Breast epithelium (tissue), 3 donors: Measurements from ENCODE around the gene MPP2.

Experiments used
- POLR2A ChIP-seq: fragments of 450-650 bp; IDR thresholded peaks from one replicate; pipeline ENCODE4 v1.6.1; 2016; ENCODE audit warnings: antibody characterized with exemption, mild to moderate bottlenecking, moderate library complexity
- POLR2AphosphoS5 ChIP-seq, 3 donors: sonication (generic); formaldehyde crosslinking; IDR thresholded peaks; one replicate each; pipeline ENCODE4 v1.6.1; 2017; ENCODE audit warnings: antibody characterized with exemption in 3 of 3
- TF ChIP-seq, protein P1 (sequence below), 3 donors: fragments of 450-650 bp; IDR thresholded peaks; one replicate each; pipeline ENCODE4 v1.5.1; 2016 to 2017; ENCODE audit warnings: antibody characterized with exemption in 3 of 3, mild to moderate bottlenecking in 3 of 3, moderate library complexity in 3 of 3

GRCh38 chr17:43830510-43831140, 76.7 kb downstream of the MPP2 start:
- TF ChIP-seq, protein P1, sequence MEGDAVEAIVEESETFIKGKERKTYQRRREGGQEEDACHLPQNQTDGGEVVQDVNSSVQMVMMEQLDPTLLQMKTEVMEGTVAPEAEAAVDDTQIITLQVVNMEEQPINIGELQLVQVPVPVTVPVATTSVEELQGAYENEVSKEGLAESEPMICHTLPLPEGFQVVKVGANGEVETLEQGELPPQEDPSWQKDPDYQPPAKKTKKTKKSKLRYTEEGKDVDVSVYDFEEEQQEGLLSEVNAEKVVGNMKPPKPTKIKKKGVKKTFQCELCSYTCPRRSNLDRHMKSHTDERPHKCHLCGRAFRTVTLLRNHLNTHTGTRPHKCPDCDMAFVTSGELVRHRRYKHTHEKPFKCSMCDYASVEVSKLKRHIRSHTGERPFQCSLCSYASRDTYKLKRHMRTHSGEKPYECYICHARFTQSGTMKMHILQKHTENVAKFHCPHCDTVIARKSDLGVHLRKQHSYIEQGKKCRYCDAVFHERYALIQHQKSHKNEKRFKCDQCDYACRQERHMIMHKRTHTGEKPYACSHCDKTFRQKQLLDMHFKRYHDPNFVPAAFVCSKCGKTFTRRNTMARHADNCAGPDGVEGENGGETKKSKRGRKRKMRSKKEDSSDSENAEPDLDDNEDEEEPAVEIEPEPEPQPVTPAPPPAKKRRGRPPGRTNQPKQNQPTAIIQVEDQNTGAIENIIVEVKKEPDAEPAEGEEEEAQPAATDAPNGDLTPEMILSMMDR (IDR thresholded peaks at IDR 0.05): no peak
- TF ChIP-seq POLR2A (no peak), POLR2AphosphoS5 (IDR thresholded peaks at IDR 0.05) (no peak)
